ENCODE results near the gene ADGRB2.

The ADGRB2 gene

GRCh38 chr1:31768407-31768907 lies 4.3 kb upstream of the ADGRB2 start:
- H3K4me1 Mint-ChIP-seq (ENCODE audit: low read depth), result peaks cover 13% of the 10 kb centered on the region
- H3K36me3 Mint-ChIP-seq (ENCODE audit: low read depth), result no peaks in the 10 kb centered on the region
- no peak overlapping the region for H3K4me3 Mint-ChIP-seq
- H3K27ac Mint-ChIP-seq, result no peak overlapping the region
- no peaks in the 10 kb centered on the region for H3K9me3 Mint-ChIP-seq
- H3K27me3 Mint-ChIP-seq (ENCODE audit: low read depth), result peaks cover 73% of the 10 kb centered on the region

- H3K4me3 Mint-ChIP-seq, result no peak overlapping the region
- H3K27me3 Mint-ChIP-seq (ENCODE audit: low read depth), result peaks cover 72% of the 10 kb centered on the region
- no peak overlapping the region for H3K27ac Mint-ChIP-seq
- no peaks in the 10 kb centered on the region for H3K36me3 Mint-ChIP-seq (ENCODE audit: low read depth)
- peaks cover 11% of the 10 kb centered on the region for H3K4me1 Mint-ChIP-seq (ENCODE audit: low read depth)
- H3K9me3 Mint-ChIP-seq, result no peaks in the 10 kb centered on the region
These were observed 3.1 kb upstream of the ADGRB2 start for GRCh38 chr1:31767225-31767624.

GRCh38 chr1:31765516-31765915 lies 1.4 kb upstream of the ADGRB2 start:
- Mint-ChIP-seq H3K27me3 (ENCODE audit: low read depth) (peaks cover 69% of the 10 kb centered on the region), H3K9me3 (no peaks in the 10 kb centered on the region), H3K36me3 (ENCODE audit: low read depth) (no peaks in the 10 kb centered on the region), H3K27ac (no peak overlapping the region), H3K4me1 (ENCODE audit: low read depth) (peaks cover 19% of the 10 kb centered on the region), H3K4me3 (no peak overlapping the region)

GRCh38 chr1:31765041-31765467 lies 914 bp upstream of the ADGRB2 start:
- no peaks in the 10 kb centered on the region for H3K9me3 Mint-ChIP-seq
- peaks cover 68% of the 10 kb centered on the region for H3K27me3 Mint-ChIP-seq (ENCODE audit: low read depth)
- no peak overlapping the region for H3K27ac Mint-ChIP-seq
- no peak overlapping the region for H3K4me3 Mint-ChIP-seq
- no peaks in the 10 kb centered on the region for H3K36me3 Mint-ChIP-seq (ENCODE audit: low read depth)
- H3K4me1 Mint-ChIP-seq (ENCODE audit: low read depth), result peaks cover 20% of the 10 kb centered on the region

- Mint-ChIP-seq H3K4me3 (peak overlapping the region; percentile 81), H3K27ac (no peak overlapping the region), H3K4me1 (ENCODE audit: low read depth) (peaks cover 20% of the 10 kb centered on the region), H3K36me3 (ENCODE audit: low read depth) (no peaks in the 10 kb centered on the region), H3K9me3 (no peaks in the 10 kb centered on the region), H3K27me3 (ENCODE audit: low read depth) (peaks cover 76% of the 10 kb centered on the region)
These were observed 349 bp downstream of the ADGRB2 start for GRCh38 chr1:31763671-31764311.

GRCh38 chr1:31762726-31763670 lies 1.1 kb downstream of the ADGRB2 start:
- peaks cover 70% of the 10 kb centered on the region for H3K27me3 Mint-ChIP-seq (ENCODE audit: low read depth)

GRCh38 chr1:31762323-31762722 lies 1.8 kb downstream of the ADGRB2 start:
- H3K4me3 Mint-ChIP-seq, result no peak overlapping the region
- peaks cover 20% of the 10 kb centered on the region for H3K4me1 Mint-ChIP-seq (ENCODE audit: low read depth)
- no peaks in the 10 kb centered on the region for H3K36me3 Mint-ChIP-seq (ENCODE audit: low read depth)
- no peak overlapping the region for H3K27ac Mint-ChIP-seq
- peaks cover 64% of the 10 kb centered on the region for H3K27me3 Mint-ChIP-seq (ENCODE audit: low read depth)
- H3K9me3 Mint-ChIP-seq, result no peaks in the 10 kb centered on the region

More at GRCh38 chr1:31762726-31763670, 1.1 kb downstream of the ADGRB2 start:
- Mint-ChIP-seq H3K4me3 (peak overlapping the region; percentile 81), H3K36me3 (ENCODE audit: low read depth) (no peaks in the 10 kb centered on the region), H3K4me1 (ENCODE audit: low read depth) (peaks cover 20% of the 10 kb centered on the region), H3K27ac (no peak overlapping the region), H3K9me3 (no peaks in the 10 kb centered on the region)

- no peaks in the 10 kb centered on the region for H3K9me3 Mint-ChIP-seq
- H3K27me3 Mint-ChIP-seq (ENCODE audit: low read depth), result peaks cover 62% of the 10 kb centered on the region
- H3K4me1 Mint-ChIP-seq (ENCODE audit: low read depth), result peaks cover 20% of the 10 kb centered on the region
- no peak overlapping the region for H3K27ac Mint-ChIP-seq
- H3K36me3 Mint-ChIP-seq (ENCODE audit: low read depth), result no peaks in the 10 kb centered on the region
- H3K4me3 Mint-ChIP-seq, result peak overlapping the region; percentile 40
These were observed 2.3 kb downstream of the ADGRB2 start for GRCh38 chr1:31761883-31762282.

GRCh38 chr1:31760471-31761470 lies 3.4 kb downstream of the ADGRB2 start:
- peaks cover 20% of the 10 kb centered on the region for H3K4me1 Mint-ChIP-seq (ENCODE audit: low read depth)
- peak overlapping the region; percentile 52 for H3K4me3 Mint-ChIP-seq
- H3K27me3 Mint-ChIP-seq (ENCODE audit: low read depth), result peaks cover 55% of the 10 kb centered on the region
- no peaks in the 10 kb centered on the region for H3K36me3 Mint-ChIP-seq (ENCODE audit: low read depth)
- no peaks in the 10 kb centered on the region for H3K9me3 Mint-ChIP-seq
- H3K27ac Mint-ChIP-seq, result no peak overlapping the region

- Mint-ChIP-seq H3K4me3 (peak overlapping the region; percentile 52), H3K36me3 (ENCODE audit: low read depth) (no peaks in the 10 kb centered on the region), H3K27me3 (ENCODE audit: low read depth) (peaks cover 42% of the 10 kb centered on the region), H3K27ac (no peak overlapping the region), H3K9me3 (no peaks in the 10 kb centered on the region), H3K4me1 (ENCODE audit: low read depth) (peaks cover 18% of the 10 kb centered on the region)
These were observed 4.7 kb downstream of the ADGRB2 start for GRCh38 chr1:31759298-31760023.

- Mint-ChIP-seq H3K4me1 (ENCODE audit: low read depth) (peaks cover 18% of the 10 kb centered on the region), H3K36me3 (ENCODE audit: low read depth) (no peaks in the 10 kb centered on the region), H3K9me3 (no peaks in the 10 kb centered on the region), H3K27me3 (ENCODE audit: low read depth) (peaks cover 42% of the 10 kb centered on the region), H3K4me3 (no peak overlapping the region), H3K27ac (no peak overlapping the region)
These were observed 5.3 kb downstream of the ADGRB2 start for GRCh38 chr1:31758823-31759222.

GRCh38 chr1:31757989-31758388 lies 6.2 kb downstream of the ADGRB2 start:
- Mint-ChIP-seq H3K27me3 (ENCODE audit: low read depth) (peaks cover 35% of the 10 kb centered on the region), H3K27ac (no peak overlapping the region), H3K36me3 (ENCODE audit: low read depth) (no peaks in the 10 kb centered on the region), H3K4me1 (ENCODE audit: low read depth) (peaks cover 14% of the 10 kb centered on the region), H3K4me3 (no peak overlapping the region), H3K9me3 (no peaks in the 10 kb centered on the region)

GRCh38 chr1:31757204-31757679 lies 6.9 kb downstream of the ADGRB2 start:
- Mint-ChIP-seq H3K4me3 (no peak overlapping the region), H3K36me3 (ENCODE audit: low read depth) (no peaks in the 10 kb centered on the region), H3K9me3 (no peaks in the 10 kb centered on the region), H3K27me3 (ENCODE audit: low read depth) (peaks cover 33% of the 10 kb centered on the region), H3K27ac (no peak overlapping the region), H3K4me1 (ENCODE audit: low read depth) (peaks cover 13% of the 10 kb centered on the region)
